HFFc6 (cell line): ENCODE results near the gene SH3D19. TPM values are rescaled to one million over a fixed set of nuclear protein-coding genes. Genes with fewer than 3 reads are reported as not detected.

Source experiments
- DNase-seq: peaks from one replicate; pipeline ENCODE4 v3.0.0-alpha.2; 2018
- H3K27ac Mint-ChIP-seq: 2 replicates; pipeline ENCODE4 v1.8.0; 2020; ENCODE audit warnings: mild to moderate bottlenecking, mixed read lengths
- H3K27me3 Mint-ChIP-seq: 2 replicates; pipeline ENCODE4 v1.8.0; 2021; ENCODE audit warnings: mild to moderate bottlenecking, moderate library complexity, mixed read lengths; ENCODE audit not compliant: insufficient read depth
- H3K36me3 Mint-ChIP-seq: 2 replicates; pipeline ENCODE4 v1.8.0; 2021; ENCODE audit warnings: low read depth, mixed read lengths
- H3K4me1 Mint-ChIP-seq: 2 replicates; pipeline ENCODE4 v1.8.0; 2020; ENCODE audit warnings: low read depth, mixed read lengths
- H3K4me3 Mint-ChIP-seq: 2 replicates; pipeline ENCODE4 v1.8.0; 2020; ENCODE audit warnings: mild to moderate bottlenecking, moderate library complexity, mixed read lengths
- H3K9me3 Mint-ChIP-seq: 2 replicates; pipeline ENCODE4 v1.8.0; 2020; ENCODE audit warnings: mild to moderate bottlenecking, mixed read lengths
- total RNA-seq, 6 experiments: library from RNA; stranded (reverse); fragmentation: NEBNext Ultra II Directional; extraction: Animal tissue kit (Norgen Biotek cat#: 25700); gene quantifications; 2 replicates in 1 of 6; 3 replicates in 5 of 6; pipeline ENCODE4 v1.2.3, GENCODE V29; 2021
- TF ChIP-seq, protein P1 (sequence below): fragments of 200-600 bp; sonication (generic); IDR thresholded peaks from 2 replicates; pipeline ENCODE4 v1.5.0; 2021; ENCODE audit warnings: antibody characterized with exemption, mild to moderate bottlenecking

The SH3D19 gene
- total RNA-seq, 6 experiments from 2014 or later = 40.2 to 52.9 (median 51.0) TPM

DNA sequence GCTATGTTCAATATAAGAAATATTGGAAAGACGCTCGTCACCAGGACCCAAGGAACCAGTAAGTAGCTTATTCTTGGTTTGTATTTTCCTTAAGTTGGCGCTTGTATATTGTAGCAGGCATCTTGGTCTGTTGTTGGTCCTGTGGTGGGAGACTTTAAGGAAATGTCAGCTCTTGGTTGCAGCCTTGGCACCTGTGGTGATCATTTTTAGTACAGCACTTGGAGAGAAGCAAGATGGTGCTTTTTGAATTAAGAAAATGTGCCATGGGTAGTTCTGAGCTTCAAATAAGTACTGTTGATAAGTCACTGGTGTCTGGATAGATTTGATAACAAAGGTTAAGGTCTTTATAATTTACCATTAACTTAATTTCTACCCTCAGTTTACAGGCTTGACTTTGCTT is 224.9 kb downstream of the SH3D19 start:
- Mint-ChIP-seq H3K27me3 (peaks cover 16% of the 10 kb centered on the region), H3K4me1 (peaks cover 31% of the 10 kb centered on the region), H3K36me3 (peaks cover 40% of the 10 kb centered on the region), H3K9me3 (peaks cover 4% of the 10 kb centered on the region; the same call in 1 of the 2 replicates), H3K27ac (peak overlapping the region; percentile 100), H3K4me3 (peak overlapping the region; percentile 98)
- TF ChIP-seq, protein P1, sequence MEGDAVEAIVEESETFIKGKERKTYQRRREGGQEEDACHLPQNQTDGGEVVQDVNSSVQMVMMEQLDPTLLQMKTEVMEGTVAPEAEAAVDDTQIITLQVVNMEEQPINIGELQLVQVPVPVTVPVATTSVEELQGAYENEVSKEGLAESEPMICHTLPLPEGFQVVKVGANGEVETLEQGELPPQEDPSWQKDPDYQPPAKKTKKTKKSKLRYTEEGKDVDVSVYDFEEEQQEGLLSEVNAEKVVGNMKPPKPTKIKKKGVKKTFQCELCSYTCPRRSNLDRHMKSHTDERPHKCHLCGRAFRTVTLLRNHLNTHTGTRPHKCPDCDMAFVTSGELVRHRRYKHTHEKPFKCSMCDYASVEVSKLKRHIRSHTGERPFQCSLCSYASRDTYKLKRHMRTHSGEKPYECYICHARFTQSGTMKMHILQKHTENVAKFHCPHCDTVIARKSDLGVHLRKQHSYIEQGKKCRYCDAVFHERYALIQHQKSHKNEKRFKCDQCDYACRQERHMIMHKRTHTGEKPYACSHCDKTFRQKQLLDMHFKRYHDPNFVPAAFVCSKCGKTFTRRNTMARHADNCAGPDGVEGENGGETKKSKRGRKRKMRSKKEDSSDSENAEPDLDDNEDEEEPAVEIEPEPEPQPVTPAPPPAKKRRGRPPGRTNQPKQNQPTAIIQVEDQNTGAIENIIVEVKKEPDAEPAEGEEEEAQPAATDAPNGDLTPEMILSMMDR = no peak
- DNase-seq = no peak

DNA sequence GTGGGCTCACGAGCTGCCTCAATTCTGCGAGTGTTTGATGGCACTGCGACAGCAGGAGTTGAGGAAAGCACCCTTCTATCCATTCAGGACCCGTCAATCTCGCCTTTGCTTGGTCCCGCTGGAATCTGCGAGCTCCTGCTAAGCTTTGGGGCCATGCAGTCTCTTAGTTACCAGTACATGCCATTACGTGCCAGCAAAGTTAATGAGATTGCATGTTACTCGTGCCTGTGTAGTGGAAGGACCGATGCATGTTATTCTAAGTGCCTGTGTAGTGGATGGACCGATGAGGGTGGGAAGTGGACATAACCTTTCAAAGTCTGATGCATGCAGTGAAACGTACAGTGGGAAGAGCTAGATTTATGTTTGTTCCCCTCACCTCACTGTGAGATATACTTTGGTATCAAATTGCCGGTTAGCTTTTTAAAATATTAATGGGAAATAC is 225.4 kb downstream of the SH3D19 start:
- no peak for DNase-seq
- H3K9me3 Mint-ChIP-seq = peaks cover 4% of the 10 kb centered on the region; the same call in 1 of the 2 replicates
- H3K4me1 Mint-ChIP-seq = peaks cover 31% of the 10 kb centered on the region
- H3K4me3 Mint-ChIP-seq = peak overlapping the region; percentile 98
- TF ChIP-seq, protein P1 = no peak
- peak overlapping the region; percentile 100 for H3K27ac Mint-ChIP-seq
- peaks cover 16% of the 10 kb centered on the region for H3K27me3 Mint-ChIP-seq
- peaks cover 40% of the 10 kb centered on the region for H3K36me3 Mint-ChIP-seq

DNA sequence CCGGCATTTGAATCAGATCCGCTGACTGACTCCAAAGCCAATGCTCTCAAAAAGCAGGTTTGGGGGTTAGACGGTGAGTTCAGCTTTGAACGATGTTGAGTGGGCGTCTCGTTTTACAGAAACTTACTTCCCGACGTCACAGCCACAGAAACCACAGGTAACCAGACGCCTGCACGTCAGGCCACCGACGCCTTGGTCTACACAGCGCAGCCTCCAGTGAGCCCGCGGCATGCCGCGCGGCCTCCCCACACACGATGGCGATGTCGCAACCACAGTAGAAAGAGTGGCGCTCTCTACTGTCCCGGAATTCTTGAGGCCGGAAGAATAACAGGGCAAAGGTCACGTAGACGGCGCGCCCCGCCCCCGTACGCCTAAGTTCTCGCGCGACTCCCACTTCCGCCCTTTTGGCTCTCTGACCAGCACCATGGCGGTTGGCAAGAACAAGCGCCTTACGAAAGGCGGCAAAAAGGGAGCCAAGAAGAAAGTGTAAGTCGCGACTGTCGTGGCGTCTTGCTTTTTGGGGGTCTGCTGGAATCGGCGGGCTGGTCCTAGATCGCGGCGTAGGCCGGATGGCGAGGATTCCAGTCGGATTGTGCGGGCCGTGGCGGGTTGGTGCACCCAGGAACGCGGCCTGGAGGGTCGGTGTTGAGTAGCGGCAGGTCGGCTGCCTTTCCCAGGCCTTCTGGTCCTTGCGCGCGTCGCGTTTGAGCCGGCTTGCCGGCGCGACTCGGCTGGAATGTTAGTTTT is 226.0 kb downstream of the SH3D19 start, which contains the start of gene RPS3A:
TSS of gene RPS3A (plus strand) at position 400 of the 747 bp plus-strand sequence. CDS start at position 425, 25 bp downstream.
- peak within 1 kb of the TSS; percentile 98 for H3K4me3 Mint-ChIP-seq
- DNase-seq = peak; percentile 95
- H3K36me3 Mint-ChIP-seq = peaks cover 34% of the 10 kb centered on the region
- H3K27ac Mint-ChIP-seq = peak within 1 kb of the TSS; percentile 100
- peaks cover 4% of the 10 kb centered on the region; the same call in 1 of the 2 replicates for H3K9me3 Mint-ChIP-seq
- H3K4me1 Mint-ChIP-seq = peaks cover 31% of the 10 kb centered on the region
- TF ChIP-seq, protein P1 = peak; percentile 78
- H3K27me3 Mint-ChIP-seq = peaks cover 20% of the 10 kb centered on the region

DNA sequence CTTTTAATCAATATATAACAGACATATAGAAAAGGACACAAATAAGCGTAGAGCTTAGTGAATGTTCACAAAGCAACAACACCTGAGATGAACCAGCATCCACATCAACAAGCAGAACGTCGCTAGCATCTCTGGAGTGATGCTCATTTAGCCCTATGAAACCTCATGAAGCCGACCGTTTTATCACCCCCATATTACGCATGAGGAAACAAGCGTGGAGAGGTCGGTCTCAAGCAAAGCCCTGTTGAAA is 226.5 kb downstream of the SH3D19 start:
- peaks cover 31% of the 10 kb centered on the region for H3K4me1 Mint-ChIP-seq
- H3K36me3 Mint-ChIP-seq = peaks cover 34% of the 10 kb centered on the region
- peaks cover 22% of the 10 kb centered on the region for H3K27me3 Mint-ChIP-seq
- TF ChIP-seq, protein P1 = no peak
- peaks cover 4% of the 10 kb centered on the region; the same call in 1 of the 2 replicates for H3K9me3 Mint-ChIP-seq
- peak overlapping the region; percentile 100; the same call in 1 of the 2 replicates for H3K27ac Mint-ChIP-seq
- H3K4me3 Mint-ChIP-seq = peak overlapping the region; percentile 98
- no peak for DNase-seq

DNA sequence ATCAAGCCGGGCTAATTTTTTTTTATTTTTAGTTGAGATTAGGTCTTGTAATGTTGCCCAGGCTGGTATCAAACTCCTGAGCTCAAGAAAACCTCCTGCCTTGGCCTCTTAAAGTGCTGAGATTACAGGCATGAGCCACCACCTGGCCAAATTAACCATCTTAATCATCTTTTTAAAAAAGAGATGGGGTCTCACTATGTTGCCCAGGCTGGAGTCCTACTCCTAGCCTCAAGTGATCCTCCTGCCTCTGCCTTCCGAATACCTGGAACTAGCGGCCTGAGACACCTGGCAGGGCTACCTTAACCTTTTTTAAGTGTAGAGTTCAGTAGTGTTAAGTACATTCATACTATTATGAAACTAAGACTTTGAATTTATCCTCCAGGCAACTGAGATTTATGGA is 227.6 kb downstream of the SH3D19 start:
- peaks cover 4% of the 10 kb centered on the region; the same call in 1 of the 2 replicates for H3K9me3 Mint-ChIP-seq
- no peak overlapping the region for H3K4me3 Mint-ChIP-seq
- H3K27me3 Mint-ChIP-seq = peaks cover 22% of the 10 kb centered on the region
- no peak overlapping the region for H3K27ac Mint-ChIP-seq
- TF ChIP-seq, protein P1 = no peak
- peaks cover 32% of the 10 kb centered on the region for H3K36me3 Mint-ChIP-seq
- no peak for DNase-seq
- H3K4me1 Mint-ChIP-seq = peaks cover 30% of the 10 kb centered on the region
